Measurements from ENCODE around the gene SLC22A13.

The SLC22A13 gene

DNA sequence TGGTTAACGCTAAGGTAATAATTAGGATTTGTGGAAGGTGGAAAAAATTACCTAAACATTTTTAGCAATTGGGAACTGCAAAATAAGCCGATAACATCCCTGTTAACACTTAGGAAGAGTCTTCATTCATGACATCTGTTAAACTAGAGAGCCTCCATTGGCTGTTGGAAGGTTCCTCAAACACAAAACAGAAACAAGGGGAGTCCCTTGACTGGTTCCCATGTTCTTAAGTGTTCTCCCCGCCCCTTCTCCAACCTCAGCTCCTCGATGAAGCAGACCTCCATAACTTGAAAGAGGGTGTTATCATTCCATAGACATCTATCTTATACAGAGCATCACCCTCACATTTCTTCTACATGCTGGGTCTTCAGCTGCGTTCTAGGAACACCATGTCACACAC is 2.5 kb downstream of the SLC22A13 start:
- Histone ChIP-seq H3K4me3 (ENCODE audit: low read length, poor library complexity, severe bottlenecking) (no peak overlapping the region), H2AFZ (ENCODE audit: low read length) (0 out of 2 replicates have a peak overlapping the region, but pooled peaks have one; percentile 9), H3K9me2 (replicated peaks; ENCODE audit: low read depth, low read length) (no peaks in the 10 kb centered on the region), H3K9ac (ENCODE audit: low read depth, low read length, poor library complexity, severe bottlenecking) (no peak overlapping the region), H3K9me3 (ENCODE audit: insufficient read depth, low read depth, low read length) (no peaks in the 10 kb centered on the region), H3K4me2 (ENCODE audit: low read depth, low read length, poor library complexity, severe bottlenecking) (peak overlapping the region; percentile 31), H3K4me1 (ENCODE audit: insufficient read depth, low read length, poor library complexity, severe bottlenecking) (peaks cover 23% of the 10 kb centered on the region), H3K36me3 (ENCODE audit: insufficient read depth, low read length) (no peaks in the 10 kb centered on the region), H3F3A (ENCODE audit: low read depth) (no peaks in the 10 kb centered on the region), H3K79me2 (ENCODE audit: insufficient read depth, low read length) (no peaks in the 10 kb centered on the region), H3K27me3 (ENCODE audit: insufficient read depth, low read length, poor library complexity, severe bottlenecking) (no peaks in the 10 kb centered on the region), H4K20me1 (ENCODE audit: insufficient read depth, low read length, poor library complexity, severe bottlenecking) (no peaks in the 10 kb centered on the region)
- TF ChIP-seq, protein P1, sequence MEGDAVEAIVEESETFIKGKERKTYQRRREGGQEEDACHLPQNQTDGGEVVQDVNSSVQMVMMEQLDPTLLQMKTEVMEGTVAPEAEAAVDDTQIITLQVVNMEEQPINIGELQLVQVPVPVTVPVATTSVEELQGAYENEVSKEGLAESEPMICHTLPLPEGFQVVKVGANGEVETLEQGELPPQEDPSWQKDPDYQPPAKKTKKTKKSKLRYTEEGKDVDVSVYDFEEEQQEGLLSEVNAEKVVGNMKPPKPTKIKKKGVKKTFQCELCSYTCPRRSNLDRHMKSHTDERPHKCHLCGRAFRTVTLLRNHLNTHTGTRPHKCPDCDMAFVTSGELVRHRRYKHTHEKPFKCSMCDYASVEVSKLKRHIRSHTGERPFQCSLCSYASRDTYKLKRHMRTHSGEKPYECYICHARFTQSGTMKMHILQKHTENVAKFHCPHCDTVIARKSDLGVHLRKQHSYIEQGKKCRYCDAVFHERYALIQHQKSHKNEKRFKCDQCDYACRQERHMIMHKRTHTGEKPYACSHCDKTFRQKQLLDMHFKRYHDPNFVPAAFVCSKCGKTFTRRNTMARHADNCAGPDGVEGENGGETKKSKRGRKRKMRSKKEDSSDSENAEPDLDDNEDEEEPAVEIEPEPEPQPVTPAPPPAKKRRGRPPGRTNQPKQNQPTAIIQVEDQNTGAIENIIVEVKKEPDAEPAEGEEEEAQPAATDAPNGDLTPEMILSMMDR (conservative IDR thresholded peaks at IDR 0.05; ENCODE audit: low read length), result no peak
- no peak for TF ChIP-seq EZH2phosphoT487 (IDR thresholded peaks at IDR 0.05; ENCODE audit: borderline replicate concordance)

DNA sequence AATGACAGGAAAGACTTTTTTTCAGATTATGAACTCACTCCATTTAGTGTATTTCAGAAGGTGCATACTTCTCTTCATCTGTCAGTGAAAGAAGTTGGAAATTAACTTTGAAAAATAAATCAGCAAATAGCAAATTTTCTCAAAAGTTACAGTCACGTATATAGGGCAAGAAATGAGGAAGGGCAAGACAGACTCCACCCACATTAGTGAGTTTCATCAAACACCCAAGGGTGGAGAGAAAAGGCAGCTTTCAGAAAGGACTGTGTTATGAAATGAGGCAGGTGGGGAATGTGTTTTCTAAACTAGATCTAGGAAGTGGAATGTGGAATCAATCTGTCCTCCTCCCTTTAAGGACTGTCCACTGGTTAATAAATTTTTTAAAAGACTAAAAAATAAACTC is 2.9 kb downstream of the SLC22A13 start:
- Histone ChIP-seq H3K36me3 (ENCODE audit: insufficient read depth, low read length) (no peaks in the 10 kb centered on the region), H3K4me1 (ENCODE audit: insufficient read depth, low read length, poor library complexity, severe bottlenecking) (peaks cover 23% of the 10 kb centered on the region), H3F3A (ENCODE audit: low read depth) (no peaks in the 10 kb centered on the region), H3K9ac (ENCODE audit: low read depth, low read length, poor library complexity, severe bottlenecking) (no peak overlapping the region), H3K4me2 (ENCODE audit: low read depth, low read length, poor library complexity, severe bottlenecking) (no peak overlapping the region), H4K20me1 (ENCODE audit: insufficient read depth, low read length, poor library complexity, severe bottlenecking) (no peaks in the 10 kb centered on the region), H3K4me3 (ENCODE audit: low read length, poor library complexity, severe bottlenecking) (no peak overlapping the region), H3K9me3 (ENCODE audit: insufficient read depth, low read depth, low read length) (no peaks in the 10 kb centered on the region), H3K27me3 (ENCODE audit: insufficient read depth, low read length, poor library complexity, severe bottlenecking) (no peaks in the 10 kb centered on the region), H3K9me2 (replicated peaks; ENCODE audit: low read depth, low read length) (no peaks in the 10 kb centered on the region), H2AFZ (ENCODE audit: low read length) (0 out of 2 replicates have a peak overlapping the region, but pooled peaks have one; percentile 9), H3K79me2 (ENCODE audit: insufficient read depth, low read length) (no peaks in the 10 kb centered on the region)
- no peak for TF ChIP-seq EZH2phosphoT487 (IDR thresholded peaks at IDR 0.05; ENCODE audit: borderline replicate concordance)
- TF ChIP-seq, protein P1 (conservative IDR thresholded peaks at IDR 0.05; ENCODE audit: low read length), result no peak

DNA sequence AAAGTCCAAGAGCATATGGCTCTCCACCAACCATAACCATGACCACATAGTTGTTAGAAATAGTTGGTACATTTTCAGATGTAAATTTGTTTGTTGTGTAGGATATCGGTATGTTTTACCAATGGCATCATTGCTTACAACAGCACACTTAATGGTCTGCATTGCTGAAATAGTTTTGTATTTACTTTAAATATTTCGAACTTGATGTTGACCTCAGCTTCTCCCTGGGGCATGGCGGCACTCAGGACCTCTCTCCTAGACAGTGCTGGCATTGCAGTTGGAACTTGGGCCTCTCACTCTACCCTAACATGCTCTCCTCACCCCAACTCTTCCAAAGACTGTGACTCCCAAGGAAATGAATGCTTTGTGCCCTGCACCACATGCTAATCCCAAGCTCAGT is 5.0 kb downstream of the SLC22A13 start:
- Histone ChIP-seq H3K4me2 (ENCODE audit: low read depth, low read length, poor library complexity, severe bottlenecking) (no peak overlapping the region), H3K79me2 (ENCODE audit: insufficient read depth, low read length) (no peaks in the 10 kb centered on the region), H3K9me2 (replicated peaks; ENCODE audit: low read depth, low read length) (no peaks in the 10 kb centered on the region), H3K9ac (ENCODE audit: low read depth, low read length, poor library complexity, severe bottlenecking) (no peak overlapping the region), H3K36me3 (ENCODE audit: insufficient read depth, low read length) (no peaks in the 10 kb centered on the region), H3K4me3 (ENCODE audit: low read length, poor library complexity, severe bottlenecking) (no peak overlapping the region), H4K20me1 (ENCODE audit: insufficient read depth, low read length, poor library complexity, severe bottlenecking) (no peaks in the 10 kb centered on the region), H3F3A (ENCODE audit: low read depth) (no peaks in the 10 kb centered on the region), H3K9me3 (ENCODE audit: insufficient read depth, low read depth, low read length) (no peaks in the 10 kb centered on the region), H3K4me1 (ENCODE audit: insufficient read depth, low read length, poor library complexity, severe bottlenecking) (peaks cover 16% of the 10 kb centered on the region), H3K27me3 (ENCODE audit: insufficient read depth, low read length, poor library complexity, severe bottlenecking) (no peaks in the 10 kb centered on the region), H2AFZ (ENCODE audit: low read length) (no peak overlapping the region)
- TF ChIP-seq, protein P1 (conservative IDR thresholded peaks at IDR 0.05; ENCODE audit: low read length), result no peak
- TF ChIP-seq EZH2phosphoT487 (IDR thresholded peaks at IDR 0.05; ENCODE audit: borderline replicate concordance), result no peak

All from Loucy (cell line).